Endometrial microvascular endothelial cells (primary cell): ENCODE data around the gene KRTAP1-5. TPM values are rescaled to one million over a fixed set of nuclear protein-coding genes. Genes with fewer than 3 reads are reported as not detected.
"Not testable (repeated sequence)": the region's sequence is repeated elsewhere in the genome, so short reads cannot be mapped to it uniquely, and the experiment has no call there.

Experiments
- in situ Hi-C: cut with HindIII; loops from 2 replicates; pipeline ENCODE4 v1.10.0; 2017; ENCODE audit warnings: low sequenced_read_pairs, low pct_unique_long_range_greater_than_20kb; ENCODE audit errors: inconsistent ontology term
- total RNA-seq: library from RNA; depleted of rRNA; stranded (reverse); fragments of >200 nt; gene quantifications from one replicate; pipeline ENCODE4 v1.2.3, GENCODE V29; 2015; ENCODE audit errors: inconsistent ontology term

Gene KRTAP1-5
- total RNA-seq, 1 donor from 2014 or later: not detected

DNA sequence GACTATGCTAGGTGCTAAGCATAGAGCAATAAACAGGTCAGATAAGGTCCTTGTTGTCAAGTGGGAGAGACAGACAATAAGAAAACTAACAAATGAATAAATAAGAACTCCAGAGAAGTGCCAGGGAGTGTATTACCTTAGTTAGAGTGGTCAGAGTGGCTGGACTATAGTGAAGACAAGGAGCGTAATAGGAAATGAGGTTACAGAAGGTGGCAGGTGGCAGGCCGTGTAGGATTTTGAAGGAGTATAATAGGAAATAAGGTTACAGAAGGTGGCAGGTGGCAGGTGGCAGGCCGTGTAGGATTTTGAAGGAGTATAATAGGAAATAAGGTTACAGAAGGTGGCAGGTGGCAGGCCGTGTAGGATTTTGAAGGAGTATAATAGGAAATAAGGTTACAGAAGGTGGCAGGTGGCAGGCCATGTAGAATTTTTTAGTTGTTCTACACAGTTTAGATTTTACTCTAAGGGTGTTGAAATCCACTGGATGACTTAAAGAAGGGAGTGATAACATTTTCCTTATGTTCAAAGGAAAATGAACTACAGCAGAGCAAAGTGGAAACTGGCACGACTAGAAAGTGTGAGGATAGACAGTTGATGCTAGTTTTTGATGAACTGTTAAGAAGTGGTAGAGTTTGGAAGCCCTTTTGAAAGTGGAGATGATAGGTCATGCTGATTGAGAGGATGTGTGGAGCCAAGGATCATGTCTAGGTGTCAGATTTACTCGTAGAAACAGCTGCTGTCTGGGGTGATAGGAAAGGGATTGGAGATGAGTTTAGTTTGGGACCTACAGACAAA is 14.5 kb downstream of the KRTAP1-5 start:
- in situ Hi-C loops: no loop called here

DNA sequence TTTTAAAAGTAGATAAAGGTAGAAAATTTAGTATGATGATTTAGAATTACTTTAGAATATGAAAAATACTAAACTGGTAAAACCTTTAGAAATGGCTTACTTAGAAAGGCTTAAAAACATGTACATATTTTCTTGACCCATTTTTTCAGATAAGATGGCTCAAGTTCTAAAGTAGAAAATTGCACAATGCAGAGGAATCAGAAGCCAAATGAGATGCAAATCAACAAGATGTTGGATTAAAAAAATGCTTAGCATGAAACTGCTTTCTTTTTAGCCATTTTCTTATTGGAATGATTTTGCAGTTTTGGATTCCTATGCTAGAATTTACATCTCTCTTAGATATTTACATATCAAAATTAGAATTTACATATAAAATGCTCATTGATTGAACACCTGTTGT is 16.6 kb downstream of the KRTAP1-5 start:
- in situ Hi-C loops: no loop called here

- in situ Hi-C loops: no loop called here
Measured at GRCh38 chr17:41009936-41010335, 17.1 kb downstream of the KRTAP1-5 start.

- in situ Hi-C loops: no loop called here
Measured at GRCh38 chr17:41009301-41009760, 17.7 kb downstream of the KRTAP1-5 start.

DNA sequence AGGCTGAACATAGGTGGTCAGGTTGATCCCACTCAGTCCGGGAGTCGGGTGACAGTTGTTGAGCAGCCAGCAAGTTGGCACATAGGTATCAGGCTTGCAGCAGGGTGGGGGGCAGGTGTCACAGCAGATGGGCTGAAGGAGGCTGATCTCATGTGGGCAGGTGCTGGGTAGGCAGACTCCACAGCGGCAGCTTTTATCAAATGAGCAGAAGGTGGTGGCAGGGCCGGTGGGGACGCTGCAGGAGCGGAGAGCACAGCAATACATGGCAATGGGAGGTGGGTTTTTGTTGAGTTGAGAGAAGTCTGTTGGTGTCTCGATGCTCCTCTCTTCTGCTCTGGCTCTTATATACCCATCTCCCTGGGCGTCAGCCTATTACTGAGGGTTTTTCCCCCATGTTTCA is 18.2 kb downstream of the KRTAP1-5 start, which contains the start of gene KRTAP3-1:
KRTAP3-1 (minus strand) TSS at position 318 of the 400 bp plus-strand sequence; CDS start at position 264, 54 bp downstream.
- in situ Hi-C loops: no loop called here

GRCh38 chr17:41004397-41004796 is 22.6 kb downstream of the KRTAP1-5 start:
- in situ Hi-C loops: no loop called here

DNA sequence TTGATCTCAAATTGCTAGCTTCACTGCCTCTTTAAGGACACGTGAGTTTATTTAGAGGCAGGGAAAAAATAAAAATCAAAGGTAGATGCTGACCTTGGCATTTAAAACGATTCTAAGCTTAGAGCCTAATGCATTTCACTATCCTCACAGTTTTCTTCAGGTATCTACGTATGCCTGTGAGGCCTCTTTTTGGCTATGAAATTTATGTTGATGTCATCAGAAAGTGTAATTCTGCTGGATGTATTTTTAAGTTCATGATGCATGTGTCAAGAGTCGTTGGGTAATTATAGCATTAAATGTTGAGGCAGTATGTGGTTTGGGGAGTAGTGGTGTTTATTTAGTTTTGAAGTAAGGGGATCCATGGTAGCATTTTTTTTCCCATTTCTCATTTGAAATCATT is 23.1 kb downstream of the KRTAP1-5 start:
- in situ Hi-C loops: no loop called here

GRCh38 chr17:41002814-41003213 is 24.2 kb downstream of the KRTAP1-5 start:
- in situ Hi-C loops: no loop called here

GRCh38 chr17:41001795-41002194 is 25.2 kb downstream of the KRTAP1-5 start:
- in situ Hi-C loops: no loop called here

DNA sequence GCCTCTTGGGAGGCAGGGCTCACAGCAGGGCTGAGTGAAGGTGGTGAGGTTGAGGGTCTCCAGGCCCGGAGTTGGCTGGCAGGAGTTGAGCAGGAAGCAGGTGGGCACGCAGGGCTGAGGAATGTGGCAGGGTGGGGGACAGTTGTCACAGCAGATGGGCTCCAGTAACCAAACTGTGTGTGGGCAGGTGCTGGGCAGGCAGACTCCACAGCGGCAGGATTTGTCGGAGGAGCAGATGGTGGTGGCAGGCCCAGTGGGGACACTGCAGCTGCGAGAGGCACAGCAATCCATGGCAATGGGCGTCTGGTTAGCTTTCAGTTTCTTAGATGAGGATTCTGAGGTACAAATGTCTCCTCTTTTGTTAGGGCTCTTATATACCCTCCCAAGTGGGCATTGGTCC is 27.4 kb downstream of the KRTAP1-5 start, which contains the start of gene KRTAP3-2:
KRTAP3-2 (minus strand) TSS at position 344 of the 400 bp plus-strand sequence; CDS start at position 291, 53 bp downstream.
- in situ Hi-C loops: not testable (repeated sequence)

DNA sequence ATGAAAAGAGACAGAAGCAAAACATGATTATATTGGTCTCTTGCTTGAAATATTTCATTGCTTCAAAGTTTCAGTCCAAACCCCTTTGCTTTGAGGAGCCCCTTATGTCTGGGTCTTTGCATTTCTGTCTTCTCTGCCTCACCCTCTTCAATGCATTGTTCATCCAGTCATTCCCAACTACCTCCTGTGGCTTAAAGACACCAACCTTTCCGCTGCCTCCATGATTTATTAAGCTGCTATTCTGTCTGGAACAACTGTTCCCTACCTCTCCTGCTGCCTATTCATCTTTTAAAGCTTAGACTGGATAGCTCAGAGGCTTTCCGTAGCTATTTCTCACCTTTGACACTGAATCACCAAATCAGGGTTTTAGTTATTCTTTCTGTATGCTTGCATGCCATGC is 29.6 kb downstream of the KRTAP1-5 start:
- in situ Hi-C loops: no loop called here

DNA sequence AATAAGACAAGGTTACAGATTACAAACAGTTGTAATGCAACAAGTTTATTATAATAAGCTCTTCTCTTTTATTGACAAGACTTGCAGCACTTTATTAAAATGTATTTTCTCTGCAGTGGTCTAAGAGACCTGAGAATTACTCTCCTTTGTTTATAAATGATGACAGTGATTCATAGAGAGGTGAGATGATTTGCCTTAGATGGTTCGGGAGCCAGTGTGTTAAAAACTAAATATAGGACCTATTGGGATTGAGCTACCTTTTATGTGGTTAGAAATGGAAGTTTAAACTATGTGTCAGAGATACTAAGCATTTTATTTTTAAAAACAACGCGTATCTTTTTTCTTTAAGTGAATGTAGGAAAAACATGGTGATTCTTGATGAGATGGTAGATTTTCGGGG is 30.2 kb downstream of the KRTAP1-5 start:
- in situ Hi-C loops: no loop called here

- in situ Hi-C loops: no loop called here
Measured at GRCh38 chr17:40995116-40995515, 31.9 kb downstream of the KRTAP1-5 start.

- in situ Hi-C loops: no loop called here
Measured at GRCh38 chr17:40993839-40994238, 33.2 kb downstream of the KRTAP1-5 start, which contains the start of gene KRTAP3-3. Gene KRTAP3-3 (minus strand): TSS chr17:40994164. CDS start chr17:40994097, 67 bp downstream.

GRCh38 chr17:40993084-40993483 is 33.9 kb downstream of the KRTAP1-5 start:
- in situ Hi-C loops: no loop called here

DNA sequence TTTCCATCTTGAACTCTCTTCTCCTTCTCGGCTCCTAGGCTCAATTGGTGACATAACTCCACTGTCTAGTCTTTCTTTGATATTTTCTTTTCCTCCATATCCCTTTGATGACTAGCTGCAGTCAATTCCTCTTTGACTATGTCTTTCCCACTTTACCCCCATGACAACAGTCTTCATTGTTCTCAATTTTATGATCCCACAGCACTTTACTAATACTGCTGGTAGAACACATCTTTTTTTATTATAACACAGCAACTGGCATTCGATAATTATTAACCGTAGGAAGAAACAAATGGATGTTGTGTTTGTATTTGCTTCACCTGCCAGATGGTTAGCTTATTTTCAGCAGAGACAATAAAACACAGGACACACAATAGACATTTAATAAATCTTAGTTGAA is 34.3 kb downstream of the KRTAP1-5 start:
- in situ Hi-C loops: no loop called here

- in situ Hi-C loops: no loop called here
Measured at GRCh38 chr17:40986920-40987319, 40.1 kb downstream of the KRTAP1-5 start.

DNA sequence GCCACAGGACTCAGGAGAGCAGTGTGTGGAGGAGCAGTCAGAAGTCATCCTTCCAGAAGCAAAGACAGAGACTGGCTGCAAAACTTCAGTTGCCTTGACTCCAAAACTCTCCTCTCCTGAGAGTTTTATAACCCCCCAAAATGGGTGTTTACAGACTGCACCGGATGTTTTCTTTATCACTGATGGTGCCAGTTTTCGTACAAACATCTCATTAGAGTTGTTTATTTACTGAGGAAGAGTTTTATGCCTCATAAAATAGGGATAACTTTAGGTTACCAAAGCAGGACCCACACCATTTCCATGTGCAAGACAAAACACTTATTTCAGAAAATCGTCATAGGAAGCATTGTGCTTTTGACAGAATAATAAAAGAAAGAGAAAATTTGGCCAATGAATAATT is 42.8 kb downstream of the KRTAP1-5 start, which contains the start of gene KRT40:
KRT40 (minus strand) TSS at position 101 of the 400 bp plus-strand sequence; CDS start at position 48, 53 bp downstream.
- in situ Hi-C loops: no loop called here

DNA sequence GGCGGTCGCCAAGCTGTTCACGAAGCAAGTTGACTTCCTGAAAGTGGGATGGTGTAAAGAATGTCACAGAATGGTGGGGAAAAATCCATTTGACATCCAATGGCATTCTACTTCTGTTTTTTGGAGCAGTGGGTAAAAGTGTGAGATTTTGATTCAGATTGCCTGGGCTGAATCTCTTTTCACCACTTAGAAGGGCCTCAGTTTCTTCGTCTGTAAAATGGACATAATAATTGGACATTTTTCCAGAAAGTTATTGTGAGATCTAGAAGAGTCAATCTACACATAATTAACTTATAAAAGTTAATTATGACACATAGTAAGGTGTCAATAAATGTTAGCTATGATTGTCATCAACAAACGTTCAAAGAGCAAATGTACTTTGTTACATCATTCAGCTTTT is 45.9 kb downstream of the KRTAP1-5 start:
- in situ Hi-C loops: no loop called here

- in situ Hi-C loops: no loop called here
Measured at GRCh38 chr17:40980596-40980995, 46.4 kb downstream of the KRTAP1-5 start.
